Stimulated activated CD8-positive, alpha-beta memory T cell treated with anti-CD3 and anti-CD28 coated beads, Interleukin-12 subunit alpha, Interleukin-12 subunit beta, amount 100 ng/mL, for 24 hours (primary cell): ENCODE data around the gene COL15A1.

Experiments used
- DNase-seq: peaks from one replicate; pipeline ENCODE4 v3.0.0-alpha.2; 2020; ENCODE audit errors: extremely low read depth

The COL15A1 gene

GRCh38 chr9:98916660-98917059, 27.0 kb upstream of the COL15A1 start:
- no peak for DNase-seq

GRCh38 chr9:98917746-98918487, 25.8 kb upstream of the COL15A1 start:
- no peak for DNase-seq

DNA sequence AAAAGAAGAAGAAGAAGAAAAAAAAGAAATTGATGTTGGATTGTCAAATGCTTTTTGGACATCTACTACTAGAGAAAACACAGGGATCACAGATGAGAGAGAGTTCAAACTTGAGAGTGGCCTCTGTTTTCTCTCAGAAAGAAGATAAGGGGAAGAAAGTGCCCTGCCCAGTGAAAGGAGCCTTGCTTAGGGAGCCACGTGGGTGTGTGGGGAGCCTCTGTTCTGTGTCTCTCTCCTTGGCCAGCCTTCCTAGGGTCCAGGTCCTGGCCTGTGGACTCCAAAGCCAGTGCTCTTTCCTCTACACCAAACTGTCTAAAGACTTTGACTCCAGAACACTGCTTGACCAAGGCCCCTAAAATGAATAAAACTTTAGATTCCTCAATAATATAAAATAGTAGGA, 22.0 kb upstream of the COL15A1 start:
- DNase-seq = no peak

DNA sequence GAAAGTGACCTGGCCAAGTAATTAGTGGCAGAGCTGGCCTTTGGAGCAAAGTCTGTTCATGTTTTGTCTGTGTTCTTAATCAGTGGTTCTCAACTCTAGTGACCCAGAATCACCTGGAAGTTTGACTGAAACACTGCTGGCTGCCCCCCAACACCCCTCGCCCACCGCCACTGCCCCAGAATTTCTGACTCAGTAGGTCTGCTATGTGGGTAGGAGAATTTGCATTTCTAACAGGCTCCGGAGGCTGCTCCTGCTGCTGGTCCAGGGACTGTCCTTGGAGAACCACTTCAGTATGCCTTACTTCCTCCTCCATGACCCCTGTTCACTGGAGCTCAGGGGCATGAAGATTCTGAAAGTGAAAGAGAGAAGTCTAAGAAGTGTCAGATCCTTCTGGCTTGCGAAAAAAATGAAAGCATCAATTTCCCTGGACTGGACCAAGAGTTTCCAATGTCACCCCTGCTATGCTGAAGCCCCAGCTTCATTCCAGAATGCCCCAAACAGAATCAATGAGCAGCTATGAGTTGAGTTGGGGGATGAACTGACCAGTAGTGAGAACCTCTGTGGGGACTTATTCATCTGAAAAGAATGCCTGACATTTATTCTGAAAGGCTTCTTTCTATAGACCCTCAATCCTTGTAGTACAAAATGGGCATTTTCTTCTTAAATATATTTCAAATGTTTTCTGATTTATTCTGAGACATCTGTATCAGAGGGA, 20.8 kb upstream of the COL15A1 start:
- DNase-seq = no peak

GRCh38 chr9:98923451-98924123, 20.1 kb upstream of the COL15A1 start:
- no peak for DNase-seq

GRCh38 chr9:98924946-98925820, 18.5 kb upstream of the COL15A1 start:
- DNase-seq = no peak

DNA sequence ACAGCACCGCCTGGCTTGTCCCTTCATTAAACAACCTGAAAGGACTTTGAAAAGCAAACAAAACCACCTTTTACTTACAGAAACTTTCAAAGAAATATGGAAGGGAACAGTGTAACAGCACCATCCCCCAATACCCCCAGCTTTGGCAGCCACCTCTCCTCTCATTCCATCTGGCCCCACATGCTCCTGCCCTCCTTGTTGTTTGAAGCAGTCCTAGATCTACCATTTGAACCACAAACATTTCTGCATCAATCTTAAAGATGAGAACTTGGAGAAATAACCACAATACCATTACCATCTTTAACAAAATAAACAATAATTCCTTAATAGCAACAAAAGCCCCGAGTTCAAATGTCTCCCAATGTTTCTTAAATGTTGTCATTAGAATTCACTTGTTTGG, 17.8 kb upstream of the COL15A1 start:
- DNase-seq = no peak

DNA sequence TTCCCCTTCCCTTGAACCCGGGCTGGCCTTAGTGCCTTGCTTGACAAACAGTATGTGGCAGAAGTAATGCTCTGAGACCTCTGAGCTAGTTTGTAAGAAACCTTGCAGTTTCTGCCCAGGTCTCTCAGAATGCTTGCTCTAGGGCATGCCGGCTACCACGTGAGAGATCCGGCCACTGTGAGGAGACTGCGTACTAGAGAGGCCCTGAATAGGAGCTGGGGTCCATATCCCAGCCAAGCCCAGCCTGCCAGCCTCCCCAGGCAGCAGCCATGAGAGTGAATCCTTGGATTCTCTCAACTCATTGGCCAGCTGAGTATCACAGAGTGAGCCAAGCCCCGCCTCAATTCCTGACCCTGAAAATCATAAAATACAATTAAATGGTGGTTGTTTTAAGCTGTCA, 16.0 kb upstream of the COL15A1 start:
- DNase-seq = no peak

GRCh38 chr9:98929071-98929470, 14.6 kb upstream of the COL15A1 start:
- DNase-seq = no peak

DNA sequence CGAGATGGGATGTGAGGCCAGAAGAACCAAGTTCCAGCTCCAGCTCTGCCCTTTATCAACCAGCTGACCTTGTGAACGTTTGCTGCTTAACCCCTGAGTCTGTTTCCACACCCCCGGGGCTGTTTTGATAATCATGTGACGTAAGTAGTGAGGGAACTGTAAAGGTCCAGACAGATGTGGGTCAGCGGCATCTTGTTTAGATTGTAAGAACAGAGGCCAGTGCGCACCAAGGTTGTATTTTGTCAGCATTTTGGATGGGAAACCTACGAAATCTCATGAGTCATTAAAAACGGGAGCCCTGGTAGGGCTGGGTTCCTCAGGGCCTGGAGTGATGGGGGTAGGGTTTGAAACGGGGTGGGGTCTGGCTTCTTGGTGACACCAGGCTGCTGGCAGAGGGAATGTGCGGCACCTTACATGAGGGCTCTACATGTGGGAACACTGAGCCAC, 13.8 kb upstream of the COL15A1 start:
- DNase-seq = no peak

DNA sequence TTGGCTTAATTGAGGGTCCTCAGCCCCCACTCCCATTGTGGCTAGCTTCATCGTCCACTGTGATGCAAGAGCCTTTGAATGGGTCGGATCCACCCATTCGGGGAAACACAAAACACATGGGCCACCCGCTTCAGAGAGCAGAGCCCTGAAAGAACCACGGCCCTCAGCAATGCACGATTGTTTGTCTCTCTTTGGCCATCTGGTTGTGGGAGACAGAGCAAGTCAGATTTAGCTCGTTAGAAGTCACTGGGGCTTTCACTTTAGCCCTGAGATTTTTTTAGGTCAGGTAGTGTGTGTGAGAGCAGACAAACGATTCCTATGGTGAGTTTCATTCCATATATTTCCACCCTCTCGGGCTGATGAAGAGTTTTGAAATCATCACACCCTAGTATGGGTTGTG, 12.9 kb upstream of the COL15A1 start:
- no peak for DNase-seq

- no peak for DNase-seq
Measured at GRCh38 chr9:98931600-98932389, 11.9 kb upstream of the COL15A1 start.

GRCh38 chr9:98933185-98933584, 10.5 kb upstream of the COL15A1 start:
- no peak for DNase-seq

GRCh38 chr9:98933890-98934289, 9.8 kb upstream of the COL15A1 start:
- no peak for DNase-seq

DNA sequence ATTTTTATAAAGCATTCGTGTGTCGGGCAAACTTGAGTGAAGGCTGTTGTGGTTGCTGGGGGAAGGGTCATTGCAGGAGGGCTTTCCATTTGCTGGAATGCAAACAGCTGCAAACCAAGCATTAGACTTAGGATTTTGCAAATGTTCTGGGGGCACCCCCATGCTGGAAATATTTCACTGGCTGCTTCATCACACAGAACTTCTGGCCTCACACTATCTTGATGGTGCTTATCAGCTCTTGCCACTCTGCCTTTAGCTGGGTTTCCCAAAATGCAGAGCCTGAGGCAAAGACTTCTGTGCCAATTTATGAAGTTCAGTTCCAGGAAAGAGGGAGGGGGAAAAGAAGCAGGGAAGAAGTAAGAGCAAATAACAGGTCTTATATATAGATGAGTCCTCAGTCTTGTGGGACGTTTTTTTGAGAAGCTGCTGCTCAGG, 8.6 kb upstream of the COL15A1 start:
- no peak for DNase-seq

DNA sequence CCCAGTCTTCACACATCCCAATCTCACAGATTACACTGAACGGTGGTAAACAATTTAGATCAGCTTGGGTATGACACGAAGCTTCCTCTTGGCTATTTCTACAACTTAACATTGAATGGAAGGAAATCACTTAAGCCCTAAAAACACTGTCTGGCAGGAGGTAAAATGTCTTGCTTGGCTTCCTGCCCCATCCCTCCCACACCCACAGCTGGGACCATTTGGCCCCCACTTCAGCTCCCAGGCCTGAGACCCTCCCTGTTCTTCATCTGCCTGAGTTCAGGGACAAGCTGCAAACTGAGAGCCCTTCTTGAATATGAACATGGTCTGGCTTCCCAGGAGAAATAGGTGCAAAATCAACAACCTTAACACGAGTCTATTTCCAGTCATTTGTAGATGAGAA, 3.4 kb upstream of the COL15A1 start:
- DNase-seq = no peak

DNA sequence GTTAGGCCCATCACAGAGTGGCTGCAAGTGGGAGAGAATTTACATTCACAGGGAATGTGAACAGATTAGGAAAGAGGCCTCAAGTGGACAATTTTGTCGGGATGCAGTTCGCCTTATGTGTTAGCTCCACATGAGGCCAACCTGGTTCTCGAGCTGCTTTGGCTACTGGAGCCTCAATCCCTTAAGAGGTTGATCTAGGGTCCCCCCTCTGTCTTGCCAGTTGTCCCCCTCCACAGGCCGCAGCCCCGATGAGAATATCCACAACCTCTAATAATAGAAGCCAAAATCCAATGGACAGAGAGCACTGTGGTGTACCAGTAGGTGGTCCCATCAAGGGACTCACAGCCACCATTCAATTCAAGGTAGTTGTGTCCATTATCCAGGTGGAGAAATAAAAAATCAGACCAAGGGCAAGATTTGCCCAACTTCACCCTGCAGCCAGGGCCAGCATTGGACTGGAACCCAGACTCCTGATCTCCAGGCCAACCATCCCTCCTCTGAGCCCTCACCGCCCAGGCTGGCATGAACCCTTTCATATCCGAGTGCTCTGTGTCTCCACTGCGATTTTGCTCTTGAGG, 1.7 kb upstream of the COL15A1 start:
- no peak for DNase-seq

DNA sequence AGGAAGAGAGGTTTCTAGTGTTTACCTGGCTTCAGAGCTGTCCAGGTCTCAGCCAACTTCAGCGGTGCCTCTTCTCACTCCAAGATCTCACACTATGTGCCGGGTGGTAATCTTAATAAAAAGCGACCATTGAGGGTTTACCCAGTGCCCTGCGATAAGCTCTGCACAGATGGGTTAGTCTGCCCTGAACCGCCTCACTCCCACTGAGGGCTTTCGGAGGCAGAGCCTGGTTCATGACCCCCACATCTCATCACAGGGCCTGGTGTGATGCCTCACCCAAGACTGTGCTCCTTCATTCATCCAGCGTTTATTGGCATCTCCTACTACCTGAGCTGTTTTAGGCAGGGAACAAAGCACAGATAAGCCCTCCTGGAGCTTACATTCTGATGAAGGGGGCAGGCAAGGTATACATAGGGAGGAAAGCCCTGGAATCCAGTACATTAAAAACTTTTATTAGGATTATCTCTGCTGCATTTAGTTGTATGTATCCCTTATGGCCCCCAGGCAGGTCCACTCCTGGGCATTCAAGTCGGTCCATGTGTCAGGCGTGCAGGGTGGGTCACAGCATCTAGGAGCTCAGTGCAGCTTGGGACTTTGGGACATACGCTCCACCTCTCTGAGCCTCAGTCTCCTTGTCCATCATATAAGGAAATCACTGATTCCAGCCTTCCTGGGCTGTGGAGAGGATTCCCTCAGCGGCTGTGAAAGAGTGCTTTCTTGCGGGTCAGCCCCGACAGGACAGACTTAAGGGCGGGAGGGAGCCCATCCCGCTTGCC, 613 bp upstream of the COL15A1 start:
- no peak for DNase-seq

DNA sequence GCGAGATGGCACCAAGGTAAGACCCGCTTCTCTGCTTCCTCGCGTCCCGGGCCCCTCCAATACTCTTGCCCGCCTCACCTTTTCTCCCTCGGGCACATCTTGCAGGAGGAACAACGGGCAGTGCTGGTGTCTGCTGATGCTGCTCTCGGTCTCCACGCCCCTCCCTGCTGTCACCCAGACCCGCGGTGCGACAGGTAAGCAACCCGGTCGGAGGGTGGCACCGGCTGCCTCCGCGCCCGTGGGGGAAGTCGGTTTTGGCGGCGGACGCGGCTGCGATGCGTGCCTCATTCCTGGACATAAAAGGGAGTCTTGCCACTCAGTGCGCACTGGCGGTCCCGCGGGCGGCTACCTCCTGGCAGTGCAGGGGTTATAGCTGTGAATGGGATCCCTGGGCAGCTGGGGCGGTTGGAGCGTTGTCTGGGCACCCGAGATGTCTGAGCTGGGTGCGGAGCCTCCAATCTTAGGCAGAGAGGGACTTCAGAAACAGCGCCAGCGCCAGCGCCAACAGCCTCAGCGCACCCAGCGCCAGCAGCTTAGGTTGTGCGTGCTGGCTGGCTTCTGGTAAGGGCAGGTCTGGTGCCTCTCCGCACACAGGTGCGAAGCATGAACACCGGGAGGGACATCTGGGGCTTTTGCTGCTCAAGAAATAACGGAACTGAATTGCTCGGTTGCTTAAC, 488 bp downstream of the COL15A1 start:
- no peak for DNase-seq
